HG03097 (cell line): ENCODE measurements around the gene FCAR.
"Not testable (repeated sequence)": the region's sequence is repeated elsewhere in the genome, so short reads cannot be mapped to it uniquely, and the experiment has no call there.

Experiments used
- ATAC-seq: cut with Tn5 transposase; IDR thresholded peaks from one replicate; pipeline ENCODE4 v1.9.1; 2021; ENCODE audit not compliant: unreplicated experiment, low FRiP score

Gene FCAR

DNA sequence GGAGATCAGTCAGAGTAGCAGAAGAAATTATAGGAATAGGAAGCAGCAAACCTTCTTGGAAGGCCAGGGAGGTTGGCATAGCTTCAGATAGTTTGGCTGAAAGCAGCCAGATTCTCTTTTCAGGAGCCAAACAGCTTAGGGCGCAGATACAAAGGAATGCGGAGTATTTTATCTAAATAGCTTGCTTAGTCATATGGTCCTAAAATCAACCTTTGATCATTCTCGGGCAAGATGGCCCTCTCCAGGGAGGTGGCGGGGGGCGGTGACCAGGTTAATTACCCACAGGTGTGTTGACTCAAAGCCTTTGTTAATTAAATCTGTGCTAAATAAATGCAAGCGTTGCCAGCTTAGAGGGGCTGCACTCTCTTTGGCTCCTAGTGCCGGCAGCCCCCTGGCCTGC, 19.4 kb downstream of the FCAR start:
- ATAC-seq = no peak

DNA sequence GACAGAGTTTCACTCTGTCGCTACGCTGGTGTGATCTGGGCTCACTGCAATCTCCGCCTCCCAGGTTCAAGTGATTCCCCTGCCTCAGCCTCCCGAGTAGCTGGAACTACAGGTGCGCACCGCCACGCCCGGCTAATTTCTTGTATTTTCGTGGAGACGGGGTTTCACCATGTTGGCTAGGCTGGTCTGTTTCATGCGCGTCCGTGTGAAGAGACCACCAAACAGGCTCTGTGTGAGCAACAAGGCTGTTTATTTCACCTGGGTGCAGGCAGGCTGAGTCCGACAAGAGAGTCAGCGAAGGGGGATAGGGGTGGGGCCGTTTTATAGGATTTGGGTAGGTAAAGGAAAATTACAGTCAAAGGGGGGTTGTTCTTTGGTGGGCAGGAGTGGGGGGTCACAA, 20.1 kb downstream of the FCAR start:
- ATAC-seq = not testable (repeated sequence)

GRCh38 chr19:54896036-54896435, 22.0 kb downstream of the FCAR start:
- ATAC-seq = no peak

- ATAC-seq = not testable (repeated sequence)
These were observed 24.6 kb downstream of the FCAR start for GRCh38 chr19:54898685-54899084.

- ATAC-seq = not testable (repeated sequence)
These were observed 25.6 kb downstream of the FCAR start for GRCh38 chr19:54899646-54900045.

- not testable (repeated sequence) for ATAC-seq
These were observed 27.1 kb downstream of the FCAR start for GRCh38 chr19:54901153-54901552.

- no peak for ATAC-seq
These were observed 28.0 kb downstream of the FCAR start for GRCh38 chr19:54902061-54902460.

GRCh38 chr19:54903303-54903702, 29.3 kb downstream of the FCAR start:
- ATAC-seq = no peak

GRCh38 chr19:54904261-54904660, 30.2 kb downstream of the FCAR start:
- ATAC-seq = not testable (repeated sequence)

DNA sequence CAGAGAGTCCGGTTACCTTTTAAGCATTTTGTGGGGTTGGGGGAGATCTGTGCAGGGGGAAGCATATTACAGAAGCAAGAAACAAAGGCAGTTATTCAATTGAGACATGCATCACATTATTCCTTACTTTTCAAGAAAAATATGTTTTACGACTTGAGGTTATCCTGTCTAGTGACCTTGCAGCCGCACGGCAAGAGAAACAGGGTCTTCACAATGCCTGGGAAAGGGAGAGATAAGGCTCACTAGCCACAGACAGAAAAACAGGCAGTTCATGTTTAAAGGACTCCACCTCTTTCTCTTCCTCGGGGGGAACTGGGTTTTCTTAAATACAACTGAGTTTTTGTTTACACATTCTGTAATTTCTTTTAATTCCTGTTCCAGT, 31.4 kb downstream of the FCAR start:
- no peak for ATAC-seq

DNA sequence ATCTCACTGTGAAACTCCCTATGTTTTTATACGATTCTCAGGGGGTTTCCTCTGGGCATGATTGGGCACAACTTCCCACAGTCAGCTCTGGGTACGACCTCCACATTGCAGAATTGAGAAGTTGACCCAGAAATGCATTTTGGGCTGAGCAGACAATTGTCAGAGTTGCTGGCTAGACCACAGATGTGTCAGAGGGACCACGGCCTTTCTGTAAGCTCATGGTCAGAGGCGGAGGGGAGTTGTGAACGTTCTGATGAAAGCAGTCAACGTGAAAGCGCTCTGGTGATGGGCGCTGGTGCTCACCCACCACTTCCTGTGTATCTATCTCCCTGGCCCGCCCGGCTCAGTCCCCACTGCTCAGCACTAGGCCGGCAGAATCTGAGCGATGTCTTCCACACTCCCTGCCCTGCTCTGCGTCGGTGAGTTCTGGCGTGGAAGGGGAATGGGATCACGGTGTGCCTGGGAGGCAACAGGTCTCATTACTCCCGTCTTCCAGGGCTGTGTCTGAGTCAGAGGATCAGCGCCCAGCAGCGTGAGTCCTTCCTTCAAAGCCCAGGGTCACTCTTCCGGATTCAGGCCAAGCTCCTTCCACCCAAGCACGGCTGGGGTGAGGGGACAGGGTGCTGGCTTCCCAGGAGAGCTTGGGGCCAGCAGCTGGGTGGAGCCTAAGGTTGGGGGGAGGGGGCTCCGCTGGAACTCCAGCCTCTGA, 31.9 kb downstream of the FCAR start, which contains the start of gene NCR1:
TSS of gene NCR1 (plus strand) at position 346 of the 709 bp plus-strand sequence. CDS start at position 386, 40 bp downstream.
- no peak for ATAC-seq

DNA sequence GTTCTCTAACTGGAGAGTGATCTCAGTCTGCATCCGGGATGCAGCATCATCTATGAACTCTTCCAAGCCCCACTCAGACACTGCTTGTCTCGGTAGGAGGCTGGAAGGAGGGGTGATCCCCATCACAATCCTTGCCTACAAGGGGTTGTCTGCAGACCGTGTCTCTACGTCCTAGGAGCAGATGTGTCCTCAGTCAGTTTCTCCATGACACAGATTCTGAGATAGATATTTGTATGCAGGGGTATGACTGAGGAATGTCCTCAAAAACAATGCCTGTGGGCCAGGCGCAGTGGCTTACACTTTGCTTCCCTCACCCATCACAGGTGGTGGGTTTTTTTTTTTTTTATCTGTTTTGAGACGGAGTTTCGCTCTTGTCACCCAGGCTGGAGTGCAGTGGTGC, 32.8 kb downstream of the FCAR start:
- ATAC-seq = no peak

DNA sequence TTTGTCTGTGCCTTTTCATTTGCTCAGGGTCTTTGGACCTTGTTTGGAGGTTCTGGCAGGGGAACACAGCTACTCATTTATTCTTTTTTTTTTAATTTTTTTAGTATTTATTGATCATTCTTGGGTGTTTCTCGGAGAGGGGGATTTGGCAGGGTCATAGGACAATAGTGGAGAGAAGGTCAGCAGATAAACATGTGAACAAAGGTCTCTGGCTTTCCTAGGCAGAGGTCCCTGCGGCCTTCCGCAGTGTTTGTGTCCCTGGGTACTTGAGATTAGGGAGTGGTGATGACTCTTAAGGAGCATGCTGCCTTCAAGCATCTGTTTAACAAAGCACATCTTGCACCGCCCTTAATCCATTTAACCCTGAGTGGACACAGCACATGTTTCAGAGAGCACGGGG, 33.9 kb downstream of the FCAR start:
- ATAC-seq = not testable (repeated sequence)

DNA sequence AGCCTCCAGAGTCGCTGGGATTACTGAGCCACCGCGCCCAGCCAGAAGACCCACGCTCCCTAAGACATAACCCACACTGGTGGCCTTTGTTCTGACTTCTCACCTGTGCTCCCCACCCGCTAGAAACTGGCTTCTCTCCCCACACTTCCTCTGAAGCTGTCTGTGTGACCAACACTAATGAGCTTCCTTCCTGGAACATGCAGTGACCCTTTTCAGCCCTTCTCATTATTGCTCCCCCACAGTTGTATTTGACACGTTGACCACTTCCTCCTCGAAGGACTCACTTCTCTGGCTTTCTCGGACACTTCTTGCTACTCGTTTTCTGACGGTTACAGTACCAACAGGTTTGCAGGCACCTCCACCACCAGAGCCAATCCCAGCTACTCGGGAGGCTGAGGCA, 42.8 kb downstream of the FCAR start:
- no peak for ATAC-seq

GRCh38 chr19:54918499-54918898, 44.5 kb downstream of the FCAR start:
- ATAC-seq = no peak

DNA sequence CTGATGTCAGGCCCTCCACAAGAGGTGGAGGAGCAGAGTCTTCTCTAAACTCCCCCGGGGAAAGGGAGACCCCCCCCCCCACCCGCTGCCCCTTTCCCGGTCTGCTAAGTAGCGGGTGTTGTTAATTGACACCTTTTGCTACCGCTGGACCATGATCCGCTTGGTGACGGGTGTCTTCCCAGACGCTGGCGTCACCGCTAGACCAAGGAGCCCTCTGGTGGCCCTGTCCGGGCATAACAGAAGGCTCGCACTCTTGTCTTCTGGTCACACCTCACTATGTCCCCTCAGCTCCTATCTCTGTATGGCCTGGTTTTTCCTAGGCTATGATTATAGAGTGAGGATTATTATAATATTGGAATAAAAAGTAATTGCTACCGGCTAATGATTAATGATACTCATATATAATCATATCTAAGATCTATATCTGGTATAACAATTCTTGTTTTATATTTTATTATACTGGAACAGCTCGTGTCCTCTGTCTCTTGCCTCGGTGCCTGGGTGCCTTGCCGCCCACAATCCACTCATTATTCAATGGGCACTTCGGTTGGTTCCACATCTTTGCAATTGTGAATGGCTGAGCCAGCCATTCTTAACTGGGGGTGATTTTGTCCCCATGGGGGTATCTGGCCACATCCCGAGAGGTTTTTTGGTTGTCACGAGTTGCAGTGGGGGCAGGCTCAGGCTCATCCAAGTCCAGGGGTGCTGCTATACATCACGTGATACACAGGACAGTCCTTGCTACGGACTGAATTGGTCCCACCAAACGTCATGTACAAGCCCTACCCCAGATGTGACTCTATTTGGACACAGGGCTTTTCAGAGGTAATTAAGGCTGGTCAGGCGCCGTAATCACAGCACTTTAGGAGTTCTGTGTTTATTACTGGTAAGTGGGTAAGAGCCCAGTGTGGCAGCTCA, 45.9 kb downstream of the FCAR start:
- ATAC-seq = not testable (repeated sequence)

GRCh38 chr19:54921082-54921481, 47.0 kb downstream of the FCAR start:
- no peak for ATAC-seq

DNA sequence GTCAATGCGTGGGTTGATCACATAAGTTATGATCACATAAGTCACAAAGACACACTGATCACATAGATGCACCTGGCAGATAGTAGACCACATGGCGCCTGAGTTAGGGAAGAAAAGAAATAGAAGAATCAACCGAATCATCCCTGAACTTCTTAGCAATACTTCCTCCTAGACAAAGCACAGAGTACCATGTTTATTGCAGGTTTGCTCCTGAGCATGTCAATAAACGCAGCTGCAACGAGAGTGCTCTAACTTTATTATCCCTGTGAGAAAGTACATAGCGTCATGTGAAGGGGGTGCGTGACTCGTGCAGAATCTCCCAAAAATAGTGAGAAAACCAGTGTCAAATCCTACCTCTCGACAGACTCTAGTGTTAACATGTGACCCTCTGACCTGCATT, 49.2 kb downstream of the FCAR start:
- ATAC-seq = no peak

DNA sequence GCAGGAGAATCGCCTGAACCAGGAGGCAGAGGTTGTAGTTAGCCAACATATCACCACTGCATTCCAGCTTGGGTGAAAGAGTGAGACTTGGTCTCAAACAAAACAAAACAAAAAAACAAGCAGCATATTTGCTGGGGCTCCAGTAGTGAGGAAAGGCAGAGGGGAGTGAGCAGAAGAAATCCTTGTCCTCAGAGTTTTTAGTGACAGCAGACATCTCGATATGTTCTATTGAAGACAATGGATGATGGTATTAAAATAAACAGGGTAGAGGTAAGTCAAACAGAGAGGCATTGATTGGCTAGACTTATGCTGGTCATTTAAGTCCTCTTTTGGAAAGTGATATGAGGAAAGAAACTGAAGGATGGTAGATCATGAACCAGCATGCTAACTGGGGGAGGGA, 54.3 kb downstream of the FCAR start:
- no peak for ATAC-seq

GRCh38 chr19:54937926-54938325, 63.9 kb downstream of the FCAR start:
- ATAC-seq = no peak

DNA sequence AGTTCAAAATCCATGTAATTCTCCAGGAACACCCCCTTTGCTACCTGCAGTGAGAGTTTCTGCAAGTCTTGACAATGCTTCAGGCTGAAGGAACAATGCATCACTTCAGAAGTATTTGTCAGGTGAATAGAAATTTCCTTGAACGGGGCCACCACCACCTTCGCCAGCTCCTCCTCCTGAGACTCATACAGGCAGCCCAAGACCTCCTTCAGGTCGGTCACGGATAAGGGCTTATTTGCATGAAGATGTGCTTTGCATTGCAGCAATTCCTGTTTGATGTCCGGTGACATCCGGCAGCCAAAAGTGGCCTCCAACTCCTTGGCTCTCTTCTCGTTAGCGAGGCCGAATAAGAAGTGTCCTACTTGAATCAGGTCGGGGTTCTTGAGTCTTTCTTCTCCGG, 64.9 kb downstream of the FCAR start:
- ATAC-seq = no peak

DNA sequence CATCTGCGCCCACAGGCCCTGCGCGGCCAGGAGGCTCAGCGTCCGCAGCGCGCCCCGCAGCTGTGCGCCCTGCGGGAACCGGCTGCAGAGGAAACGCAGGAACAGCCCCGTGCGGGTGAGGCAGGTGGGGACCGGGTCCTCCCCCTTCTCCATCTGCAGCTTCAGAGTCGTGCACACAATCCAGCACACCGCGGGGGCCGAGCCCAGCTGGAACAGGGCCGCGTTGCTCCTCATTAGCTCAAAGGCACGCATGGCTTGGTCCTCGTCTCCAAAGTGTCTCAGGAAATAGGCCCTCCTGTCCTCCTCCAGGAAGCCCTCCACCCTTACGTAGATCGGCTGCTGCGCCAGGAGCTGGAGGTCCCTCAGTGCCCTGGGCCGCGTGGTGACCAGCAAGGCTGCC, 65.5 kb downstream of the FCAR start:
- not testable (repeated sequence) for ATAC-seq
